CD14-positive monocyte (primary cell): Measurements from ENCODE around the gene ZNF511. TPM values are rescaled to one million over a fixed set of nuclear protein-coding genes. Genes with fewer than 3 reads are reported as not detected.

Source experiments
- DNase-seq, 3 donors: peaks; one replicate each; pipeline ENCODE4 v3.0.0-alpha.2; 2011 to 2022
- H2AFZ ChIP-seq: 2 replicates; pipeline ENCODE4 v1.6.0; 2012; ENCODE audit warnings: mild to moderate bottlenecking, low read depth, low read length, inconsistent platforms; ENCODE audit not compliant: insufficient read depth, poor library complexity, severe bottlenecking
- H3K27ac ChIP-seq, 2 donors: 1 replicate in 1 of 2; 2 replicates in 1 of 2; pipeline ENCODE4 v1.5.1; 2012 to 2013; ENCODE audit warnings: low read length in 2 of 2, control low read depth in 1 of 2, inconsistent platforms in 1 of 2, low read depth in 1 of 2, mild to moderate bottlenecking in 1 of 2
- H3K27me3 ChIP-seq, 2 donors: one replicate each; pipeline versions ENCODE4 v1.6.0 to v1.6.1; 2011 to 2013; ENCODE audit warnings: low read length in 2 of 2; ENCODE audit not compliant: control insufficient read depth in 2 of 2, insufficient read depth in 2 of 2
- H3K36me3 ChIP-seq, 2 donors: replicated peaks in 1 of 2; 1 replicate in 1 of 2; 2 replicates in 1 of 2; pipeline versions ENCODE4 v1.5.1 to v1.6.1; 2012 to 2013; ENCODE audit warnings: low read length in 2 of 2, control low read depth in 1 of 2, inconsistent platforms in 1 of 2, mild to moderate bottlenecking in 1 of 2; ENCODE audit not compliant: insufficient read depth in 2 of 2, control insufficient read depth in 1 of 2
- H3K4me1 ChIP-seq, 2 donors: 1 replicate in 1 of 2; 2 replicates in 1 of 2; pipeline versions ENCODE4 v1.5.1 to v1.6.1; 2012 to 2013; ENCODE audit warnings: low read length in 2 of 2, control low read depth in 1 of 2, inconsistent platforms in 1 of 2, mild to moderate bottlenecking in 1 of 2, moderate library complexity in 1 of 2; ENCODE audit not compliant: insufficient read depth in 2 of 2, control insufficient read depth in 1 of 2
- H3K4me2 ChIP-seq: replicated peaks from 2 replicates; pipeline ENCODE3; 2012; ENCODE audit warnings: low read length, moderate library complexity, mild to moderate bottlenecking; ENCODE audit not compliant: poor library complexity, severe bottlenecking; ENCODE audit errors: extremely low read depth
- H3K4me3 ChIP-seq, 3 experiments: fragments of 200-600 bp in 1 of 3; sonication (generic) in 1 of 3; replicated peaks in 1 of 3; 1 replicate in 2 of 3; 2 replicates in 1 of 3; pipeline ENCODE4 v1.5.1; 2011 to 2013; ENCODE audit warnings: low read length in 3 of 3, mild to moderate bottlenecking in 3 of 3, control low read depth in 2 of 3, low read depth in 2 of 3, inconsistent platforms in 1 of 3, moderate library complexity in 1 of 3
- H3K79me2 ChIP-seq: 2 replicates; pipeline ENCODE4 v1.6.0; 2012; ENCODE audit warnings: mild to moderate bottlenecking, control low read depth, inconsistent platforms, low read length, moderate library complexity; ENCODE audit not compliant: insufficient read depth
- H3K9ac ChIP-seq: 2 replicates; pipeline ENCODE4 v1.6.0; 2017; ENCODE audit warnings: low read length, mild to moderate bottlenecking; ENCODE audit not compliant: insufficient read depth, poor library complexity, severe bottlenecking
- H3K9me3 ChIP-seq, 2 donors: replicated peaks in 1 of 2; 1 replicate in 1 of 2; 2 replicates in 1 of 2; pipeline versions ENCODE4 v1.5.1 to v1.6.1; 2012 to 2013; ENCODE audit warnings: low read length in 2 of 2, control low read depth in 1 of 2; ENCODE audit not compliant: control insufficient read depth in 1 of 2, insufficient read depth in 1 of 2
- H4K20me1 ChIP-seq: 2 replicates; pipeline ENCODE4 v1.6.0; 2012; ENCODE audit warnings: mild to moderate bottlenecking, low read length, control low read depth, moderate library complexity; ENCODE audit not compliant: insufficient read depth
- H3K27ac Mint-ChIP-seq, 7 donors: one replicate each; pipeline ENCODE4 v1.8.0; 2020; ENCODE audit warnings: mild to moderate bottlenecking in 7 of 7, mixed read lengths in 7 of 7, moderate library complexity in 6 of 7, inconsistent platforms in 2 of 7
- H3K27me3 Mint-ChIP-seq, 3 donors: one replicate each; pipeline ENCODE4 v1.8.0; 2021 to 2022; ENCODE audit warnings: low read depth in 3 of 3, mild to moderate bottlenecking in 3 of 3, mixed read lengths in 3 of 3, moderate library complexity in 3 of 3, inconsistent platforms in 1 of 3
- H3K36me3 Mint-ChIP-seq, 2 donors: one replicate each; pipeline ENCODE4 v1.8.0; 2020; ENCODE audit warnings: mixed read lengths in 2 of 2, inconsistent platforms in 1 of 2, mild to moderate bottlenecking in 1 of 2
- H3K4me1 Mint-ChIP-seq: one replicate; pipeline ENCODE4 v1.8.0; 2020; ENCODE audit warnings: mild to moderate bottlenecking, mixed read lengths
- H3K4me3 Mint-ChIP-seq, 2 donors: one replicate each; pipeline ENCODE4 v1.8.0; 2020; ENCODE audit warnings: mild to moderate bottlenecking in 2 of 2, mixed read lengths in 2 of 2, moderate library complexity in 1 of 2
- H3K9me3 Mint-ChIP-seq, 7 donors: one replicate each; pipeline ENCODE4 v1.8.0; 2020 to 2022; ENCODE audit warnings: mixed read lengths in 7 of 7, mild to moderate bottlenecking in 6 of 7, moderate library complexity in 6 of 7, inconsistent platforms in 2 of 7
- CTCF ChIP-seq: fragments of 200-600 bp; IDR thresholded peaks from one replicate; pipeline ENCODE4 v1.8.0; 2022; ENCODE audit warnings: antibody characterized with exemption, mild to moderate bottlenecking
- WGBS: methylation state at CpG from one replicate; pipeline ENCODE4 v1.1.5; 2013; ENCODE audit warnings: missing lambda C conversion rate; ENCODE audit not compliant: insufficient coverage; 5-methylcytosine and 5-hydroxymethylcytosine counted together
- intact Hi-C, 2 donors: fragments of 100-400 bp; cut with micrococcal nuclease; formaldehyde crosslinking; loops; one replicate each; pipeline versions ENCODE4 v1.15.0 to v1.15.1; 2023
- polyA plus RNA-seq, 3 donors: library from polyadenylated mRNA; depleted of rRNA in 1 of 3; unstranded in 2 of 3; stranded (reverse) in 1 of 3; fragments of 300-500 nt in 2 of 3; fragments of >200 nt in 1 of 3; fragmentation: Illumina TruSeq in 2 of 3; gene quantifications; 1 replicate in 2 of 3; 2 replicates in 1 of 3; pipeline ENCODE4 v1.2.3, GENCODE V29; 2012 to 2021

ZNF511 gene
- polyA plus RNA-seq, 3 donors: 30.3 to 118 (median 84.7) TPM

- intact Hi-C loops: no loop called here
- Histone ChIP-seq H4K20me1 (peaks cover 13% of the 10 kb centered on the region), H2AFZ (no peak overlapping the region), H3K4me2 (no peak overlapping the region), H3K9me3 (no peaks in the 10 kb centered on the region), H3K27ac (no peak overlapping the region), H3K9ac (no peak overlapping the region), H3K36me3 (peaks cover 88% of the 10 kb centered on the region in 2 donors), H3K4me1 (peaks cover 6 to 8% of the 10 kb centered on the region in 2 donors), H3K4me3 (no peak overlapping the region), H3K27me3 (no peaks in the 10 kb centered on the region), H3K79me2 (no peaks in the 10 kb centered on the region)
- DNase-seq: no peak
- H3K27me3 Mint-ChIP-seq: peaks cover 0 to 4% (median 0%) of the 10 kb centered on the region in 3 donors
- H3K4me1 Mint-ChIP-seq: peaks cover 6% of the 10 kb centered on the region
- TF ChIP-seq CTCF: no peak
- peak overlapping the region in 1 of 7 donors; percentile 55 for H3K27ac Mint-ChIP-seq
- H3K9me3 Mint-ChIP-seq: no peaks in the 10 kb centered on the region
- WGBS: 93% methylated on average over 43 of the region's 46 CpGs
- peaks cover 76 to 87% of the 10 kb centered on the region in 2 donors for H3K36me3 Mint-ChIP-seq
- no peak overlapping the region for H3K4me3 Mint-ChIP-seq
Measured at GRCh38 chr10:133287832-133288500, 20.7 kb upstream of the ZNF511 start.

- no peak for DNase-seq
- Histone ChIP-seq H3K4me1 (peaks cover 24 to 26% of the 10 kb centered on the region in 2 donors), H3K36me3 (peaks cover 74% of the 10 kb centered on the region in 2 donors), H4K20me1 (peaks cover 13% of the 10 kb centered on the region), H3K79me2 (no peaks in the 10 kb centered on the region), H3K27ac (peak overlapping the region in 1 of 2 donors; percentile 41), H3K9ac (no peak overlapping the region), H3K4me2 (no peak overlapping the region), H2AFZ (no peak overlapping the region), H3K27me3 (no peaks in the 10 kb centered on the region), H3K9me3 (no peaks in the 10 kb centered on the region), H3K4me3 (no peak overlapping the region)
- Mint-ChIP-seq H3K9me3 (no peaks in the 10 kb centered on the region), H3K4me3 (no peak overlapping the region), H3K27me3 (peaks cover 0 to 4% (median 0%) of the 10 kb centered on the region in 3 donors), H3K4me1 (peaks cover 24% of the 10 kb centered on the region), H3K36me3 (peaks cover 70 to 80% of the 10 kb centered on the region in 2 donors), H3K27ac (peak overlapping the region in 3 of 7 donors; percentile 26 to 60 (median 47))
- no peak for TF ChIP-seq CTCF
- 96% methylated on average over 23 of the region's 24 CpGs for WGBS
- intact Hi-C loops: loop anchor here in 1 of 2 donors (5.0 kb wide), 1 partner anchor 32 kb away; no protein-coding TSS in a partner anchor
Measured at GRCh38 chr10:133289761-133290160, 19.0 kb upstream of the ZNF511 start.
